K562 (cell line): ENCODE measurements around the gene SYCE1. TPM values are rescaled to one million over a fixed set of nuclear protein-coding genes. Genes with fewer than 3 reads are reported as not detected.

Experiments
- ATAC-seq: fragments of 200-7000 bp; cut with Tn5 transposase; 3 replicates; pipeline ENCODE4 v1.9.1; 2020; ENCODE audit warnings: moderate library complexity
- BruUV-seq: library from RNA; stranded (reverse); fragments of 400-500 nt; replicated peaks from 2 replicates; lab custom pipeline; 2021; lab: Mats Ljungman, UMichigan
- CTCF ChIA-PET: fragments of 300-600 bp; formaldehyde crosslinking; extraction: SDS; loops from one replicate; lab custom pipeline; 2021; ENCODE audit warnings: low intra/inter-chr PET ratio; lab: Yijun Ruan, JAX
- POLR2A ChIA-PET: fragments of 300-600, 350-650 bp; sonication (Branson Sonifier 250); formaldehyde crosslinking; extraction: SDS; loops from one replicate; lab custom pipeline; 2021; ENCODE audit warnings: antibody characterized with exemption, inconsistent platforms; lab: Yijun Ruan, JAX
- DNase-seq, 4 experiments: peaks; one replicate each; pipeline versions ENCODE4 v3.0.0 to v3.0.0-alpha.2; 2011 to 2018; ENCODE audit warnings: low spot score in 3 of 4, mixed read lengths in 3 of 4; ENCODE audit errors: extremely low read depth in 1 of 4
- FAIRE-seq: peaks from 2 replicates; lab custom pipeline; 2011; peaks lifted over from hg19 to GRCh38; lab: Jason Lieb, UNC
- H2AFZ ChIP-seq: 2 replicates; pipeline ENCODE4 v1.6.0; 2011; ENCODE audit warnings: low read depth, low read length, control low read depth, inconsistent platforms
- H3K27ac ChIP-seq: fragments of 200-600 bp; 3 replicates; pipeline ENCODE4 v1.8.0; 2011; ENCODE audit warnings: low read depth, mild to moderate bottlenecking, control low read depth, inconsistent platforms, low read length, moderate library complexity, mixed read lengths; ENCODE audit errors: extremely low read depth
- H3K27me3 ChIP-seq, 2 experiments: fragments of 300-600 bp in 1 of 2; 2 replicates in 1 of 2; 3 replicates in 1 of 2; pipeline versions ENCODE4 v1.6.0 to v1.8.0; 2011; ENCODE audit warnings: inconsistent platforms in 2 of 2, low read length in 2 of 2, mild to moderate bottlenecking in 1 of 2, mixed read lengths in 1 of 2, moderate library complexity in 1 of 2; ENCODE audit not compliant: control insufficient read depth in 2 of 2, insufficient read depth in 2 of 2
- H3K36me3 ChIP-seq: fragments of 300-600 bp; 3 replicates; pipeline ENCODE4 v1.8.0; 2011; ENCODE audit warnings: mild to moderate bottlenecking, low read length, inconsistent platforms; ENCODE audit not compliant: control insufficient read depth, insufficient read depth
- H3K4me1 ChIP-seq, 2 experiments: fragments of 200-600 bp in 1 of 2; replicated peaks in 1 of 2; 2 replicates in 1 of 2; 3 replicates in 1 of 2; pipeline versions ENCODE4 v1.5.1 to v1.8.0; 2011; ENCODE audit warnings: inconsistent platforms in 2 of 2, low read length in 2 of 2, mild to moderate bottlenecking in 1 of 2, mixed read lengths in 1 of 2, moderate library complexity in 1 of 2; ENCODE audit not compliant: control insufficient read depth in 2 of 2, insufficient read depth in 2 of 2
- H3K4me2 ChIP-seq: 2 replicates; pipeline ENCODE4 v1.6.1; 2011; ENCODE audit warnings: low read length, control low read depth, inconsistent platforms, mixed read lengths; ENCODE audit not compliant: insufficient read depth
- H3K4me3 ChIP-seq: fragments of 200-600 bp; sonication (generic), shearing (Covaris generic); 2 replicates; pipeline ENCODE4 v1.5.1; 2016; ENCODE audit warnings: control low read depth, inconsistent platforms
- H3K79me2 ChIP-seq: fragments of 200-600 bp; 3 replicates; pipeline ENCODE4 v1.8.0; 2011; ENCODE audit warnings: low read length, inconsistent platforms; ENCODE audit not compliant: control insufficient read depth, insufficient read depth
- H3K9ac ChIP-seq, 2 experiments: 2 replicates each; pipeline versions ENCODE4 v1.6.0 to v1.6.1; 2011; ENCODE audit warnings: low read depth in 2 of 2, low read length in 2 of 2, control low read depth in 1 of 2, inconsistent platforms in 1 of 2, mild to moderate bottlenecking in 1 of 2, mixed read lengths in 1 of 2; ENCODE audit not compliant: insufficient read depth in 1 of 2
- H3K9me1 ChIP-seq: one replicate; pipeline ENCODE4 v1.6.0; 2011; ENCODE audit warnings: inconsistent platforms, mild to moderate bottlenecking, low read length, moderate library complexity; ENCODE audit not compliant: control insufficient read depth, insufficient read depth
- H3K9me3 ChIP-seq: replicated peaks from 2 replicates; pipeline ENCODE4 v1.5.1; 2011; ENCODE audit warnings: low read depth, low read length, inconsistent platforms; ENCODE audit not compliant: control insufficient read depth, insufficient read depth
- H4K20me1 ChIP-seq: replicated peaks from 2 replicates; pipeline ENCODE4 v1.6.1; 2011; ENCODE audit warnings: low read length, inconsistent platforms, mixed read lengths; ENCODE audit not compliant: control insufficient read depth, insufficient read depth
- GTF2E2 ChIP-seq: fragments of 200-800 bp; sonication (Bioruptor generic); IDR thresholded peaks from 2 replicates; pipeline ENCODE4 v1.6.1; 2016; ENCODE audit warnings: missing genetic modification characterization, missing compliant biosample characterization
- HNRNPLL ChIP-seq: fragments of 200-400 bp; formaldehyde crosslinking; IDR thresholded peaks from 2 replicates; pipeline ENCODE4 v1.6.1; 2017; ENCODE audit warnings: low read length, low read depth, mild to moderate bottlenecking; ENCODE audit not compliant: poor library complexity, severe bottlenecking
- RAD21 ChIP-seq, 2 experiments: fragments of 250-450 bp in 1 of 2; fragments of 450-650 bp in 1 of 2; sonication (Bioruptor Pico) in 1 of 2; formaldehyde crosslinking in 1 of 2; IDR thresholded peaks in 1 of 2; conservative IDR thresholded peaks in 1 of 2; 2 replicates each; pipeline versions ENCODE4 v1.4.0 to v1.8.0; 2020 to 2022; ENCODE audit warnings: mild to moderate bottlenecking in 2 of 2, moderate library complexity in 1 of 2
- SPI1 ChIP-seq: IDR thresholded peaks from 2 replicates; pipeline ENCODE4 v1.6.1; 2011; ENCODE audit warnings: low read depth, low read length, control low read depth, borderline replicate concordance
- ZBTB1 ChIP-seq: sonication (generic); formaldehyde crosslinking; IDR thresholded peaks from 2 replicates; pipeline ENCODE4 v1.8.1; 2023; ENCODE audit warnings: missing genetic modification reagents, low read depth, mild to moderate bottlenecking, borderline replicate concordance
- WGBS: fragments of 100-300 bp; shearing (Covaris generic); methylation state at CpG from one replicate; pipeline ENCODE4 v1.1.6; 2016; ENCODE audit warnings: low coverage, mixed read lengths; ENCODE audit not compliant: insufficient coverage; ENCODE audit errors: missing lambda C conversion rate; 5-methylcytosine and 5-hydroxymethylcytosine counted together
- in situ Hi-C: fragments of 300-500 bp; cut with MboI; formaldehyde crosslinking; loops from 4 replicates; pipeline ENCODE4 v1.15.0; 2018; ENCODE audit warnings: inconsistent platforms, mixed read lengths
- intact Hi-C: fragments of 100-400 bp; cut with micrococcal nuclease; formaldehyde crosslinking; loops from 2 replicates; pipeline ENCODE4 v1.14.2; 2022
- polyA plus RNA-seq, 8 experiments: library from polyadenylated mRNA; depleted of rRNA in 4 of 8; stranded (reverse) in 5 of 8; unstranded in 3 of 8; fragments of >200 nt; fragmentation: Nextera tagmentation in 2 of 8; fragmentation: Illumina TruSeq in 1 of 8; extraction: Ambion mirVana in 2 of 8; extraction: Trizol in 1 of 8; gene quantifications; 2 replicates each; pipeline versions ENCODE4 v1.2.1 to v1.2.3, GENCODE V29; 2011 to 2014; ENCODE audit warnings: inconsistent platforms in 1 of 8, missing spikeins in 1 of 8
- total RNA-seq, 7 experiments: library from RNA; depleted of rRNA in 6 of 7; stranded (reverse); fragments of >200 nt in 6 of 7; fragmentation: Illumina TruSeq in 2 of 7; extraction: Trizol in 2 of 7; gene quantifications; 2 replicates each; pipeline versions ENCODE4 v1.2.1 to v1.2.3, GENCODE V29; 2011 to 2021; ENCODE audit warnings: low replicate concordance in 1 of 7
- TF ChIP-seq, protein P1 (sequence below): fragments of 250-450 bp; sonication (Bioruptor Pico); IDR thresholded peaks from 2 replicates; pipeline ENCODE4 v1.4.0; 2020; ENCODE audit warnings: mild to moderate bottlenecking, moderate library complexity, borderline replicate concordance
- TF ChIP-seq, protein P2 (sequence below), 2 experiments: IDR thresholded peaks in 1 of 2; conservative IDR thresholded peaks in 1 of 2; 2 replicates each; pipeline ENCODE4 v1.6.1; 2016; ENCODE audit warnings: low read depth in 2 of 2, mild to moderate bottlenecking in 1 of 2, missing compliant biosample characterization in 1 of 2, missing genetic modification characterization in 1 of 2, moderate library complexity in 1 of 2

SYCE1 gene
- total and polyA plus RNA-seq, 9 of the 15 experiments (the other 6 are each of a cell fraction or from before 2014, with no cell fraction given): not detected

DNA sequence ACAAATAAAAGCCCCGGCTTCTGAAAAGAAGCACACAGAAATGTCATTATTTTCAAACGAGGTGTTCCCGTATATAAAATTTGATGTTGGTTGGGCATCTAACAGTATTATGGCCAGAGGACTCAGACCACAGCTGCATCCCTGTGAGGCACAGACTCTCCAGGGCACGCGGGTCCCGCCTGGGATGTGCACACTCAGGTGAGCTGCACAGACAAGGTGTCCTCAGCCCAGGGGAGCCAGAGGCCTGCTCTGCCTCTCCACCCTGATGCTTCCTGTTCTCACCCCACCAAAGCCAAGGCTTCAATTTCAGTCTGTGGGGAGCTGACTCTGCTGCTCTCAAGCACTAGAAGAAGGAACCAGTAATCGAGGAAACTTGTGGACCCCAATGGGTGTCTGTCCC is 39.9 kb downstream of the SYCE1 start:
- peaks cover 20 to 48% of the 10 kb centered on the region in 2 experiments; a peak in 4 of 5 replicates for H3K27me3 ChIP-seq
- H3K4me2 ChIP-seq: no peak overlapping the region
- H3K9ac ChIP-seq: no peak overlapping the region
- H3K36me3 ChIP-seq: no peaks in the 10 kb centered on the region
- ChIA-PET CTCF (no interaction called here), POLR2A (no interaction called here)
- peaks cover 0 to 20% of the 10 kb centered on the region in 2 experiments; a peak in 3 of 5 replicates for H3K4me1 ChIP-seq
- TF ChIP-seq ZBTB1 (no peak), RAD21 (CRISPR knock-in tag; conservative IDR thresholded peaks at IDR 0.05 in 1 of 2, IDR thresholded peaks at IDR 0.05 in 1 of 2) (no peak), SPI1 (no peak), GTF2E2 (tag) (no peak), HNRNPLL (no peak)
- TF ChIP-seq, protein P1, sequence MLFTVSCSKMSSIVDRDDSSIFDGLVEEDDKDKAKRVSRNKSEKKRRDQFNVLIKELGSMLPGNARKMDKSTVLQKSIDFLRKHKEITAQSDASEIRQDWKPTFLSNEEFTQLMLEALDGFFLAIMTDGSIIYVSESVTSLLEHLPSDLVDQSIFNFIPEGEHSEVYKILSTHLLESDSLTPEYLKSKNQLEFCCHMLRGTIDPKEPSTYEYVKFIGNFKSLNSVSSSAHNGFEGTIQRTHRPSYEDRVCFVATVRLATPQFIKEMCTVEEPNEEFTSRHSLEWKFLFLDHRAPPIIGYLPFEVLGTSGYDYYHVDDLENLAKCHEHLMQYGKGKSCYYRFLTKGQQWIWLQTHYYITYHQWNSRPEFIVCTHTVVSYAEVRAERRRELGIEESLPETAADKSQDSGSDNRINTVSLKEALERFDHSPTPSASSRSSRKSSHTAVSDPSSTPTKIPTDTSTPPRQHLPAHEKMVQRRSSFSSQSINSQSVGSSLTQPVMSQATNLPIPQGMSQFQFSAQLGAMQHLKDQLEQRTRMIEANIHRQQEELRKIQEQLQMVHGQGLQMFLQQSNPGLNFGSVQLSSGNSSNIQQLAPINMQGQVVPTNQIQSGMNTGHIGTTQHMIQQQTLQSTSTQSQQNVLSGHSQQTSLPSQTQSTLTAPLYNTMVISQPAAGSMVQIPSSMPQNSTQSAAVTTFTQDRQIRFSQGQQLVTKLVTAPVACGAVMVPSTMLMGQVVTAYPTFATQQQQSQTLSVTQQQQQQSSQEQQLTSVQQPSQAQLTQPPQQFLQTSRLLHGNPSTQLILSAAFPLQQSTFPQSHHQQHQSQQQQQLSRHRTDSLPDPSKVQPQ: no peak
- TF ChIP-seq, protein P2, sequence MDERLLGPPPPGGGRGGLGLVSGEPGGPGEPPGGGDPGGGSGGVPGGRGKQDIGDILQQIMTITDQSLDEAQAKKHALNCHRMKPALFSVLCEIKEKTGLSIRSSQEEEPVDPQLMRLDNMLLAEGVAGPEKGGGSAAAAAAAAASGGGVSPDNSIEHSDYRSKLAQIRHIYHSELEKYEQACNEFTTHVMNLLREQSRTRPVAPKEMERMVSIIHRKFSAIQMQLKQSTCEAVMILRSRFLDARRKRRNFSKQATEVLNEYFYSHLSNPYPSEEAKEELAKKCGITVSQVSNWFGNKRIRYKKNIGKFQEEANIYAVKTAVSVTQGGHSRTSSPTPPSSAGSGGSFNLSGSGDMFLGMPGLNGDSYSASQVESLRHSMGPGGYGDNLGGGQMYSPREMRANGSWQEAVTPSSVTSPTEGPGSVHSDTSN (CRISPR knock-in tag; IDR thresholded peaks at IDR 0.05; ENCODE audit: low read depth): no peak
- TF ChIP-seq, protein P2 (tag; conservative IDR thresholded peaks at IDR 0.05; ENCODE audit: low read depth): no peak
- TF ChIP-seq, all 486 proteins: peak for 0
- Histone ChIP-seq H4K20me1 (no peaks in the 10 kb centered on the region), H3K9me1 (no peaks in the 10 kb centered on the region), H3K79me2 (no peaks in the 10 kb centered on the region), H3K27ac (no peak overlapping the region), H2AFZ (no peak overlapping the region), H3K4me3 (no peak overlapping the region), H3K9me3 (no peaks in the 10 kb centered on the region)
- DNase-seq (no peak), ATAC-seq (no peak), FAIRE-seq (no peak)
- intact Hi-C loops: no loop called here
- WGBS: 1% methylated on average over 7 of the region's 7 CpGs
- no TSS peak for BruUV-seq
- in situ Hi-C loops: no loop called here
